Fibroblast of skin of abdomen (primary cell): ENCODE results near the gene FZD7.

ENCODE experiments used
- DNase-seq: peaks from one replicate; pipeline ENCODE4 v3.0.0-alpha.2; 2013

FZD7 gene

GRCh38 chr2:202038471-202039277 is 5.0 kb downstream of the FZD7 start:
- peak; percentile 49 for DNase-seq

- no peak for DNase-seq
These were observed 5.8 kb downstream of the FZD7 start for GRCh38 chr2:202039278-202040078.

- DNase-seq, result no peak
These were observed 6.6 kb downstream of the FZD7 start for GRCh38 chr2:202040079-202040844.

- DNase-seq, result no peak
These were observed 8.8 kb downstream of the FZD7 start for GRCh38 chr2:202042444-202042843.

- no peak for DNase-seq
These were observed 9.8 kb downstream of the FZD7 start for GRCh38 chr2:202043475-202043874.

GRCh38 chr2:202044777-202045176 is 11.1 kb downstream of the FZD7 start:
- DNase-seq, result no peak

GRCh38 chr2:202046572-202046971 is 12.9 kb downstream of the FZD7 start:
- DNase-seq, result no peak

GRCh38 chr2:202049092-202049728 is 15.6 kb downstream of the FZD7 start:
- no peak for DNase-seq

- no peak for DNase-seq
These were observed 16.2 kb downstream of the FZD7 start for GRCh38 chr2:202049840-202050239.

- DNase-seq, result no peak
These were observed 17.0 kb downstream of the FZD7 start for GRCh38 chr2:202050652-202051051.

- peak; percentile 81 for DNase-seq
These were observed 18.0 kb downstream of the FZD7 start for GRCh38 chr2:202051499-202052161.

GRCh38 chr2:202052235-202052634 is 18.6 kb downstream of the FZD7 start:
- DNase-seq, result no peak

- DNase-seq, result no peak
These were observed 21.0 kb downstream of the FZD7 start for GRCh38 chr2:202054679-202055078.

GRCh38 chr2:202056611-202057010 is 23.0 kb downstream of the FZD7 start:
- no peak for DNase-seq

- no peak for DNase-seq
These were observed 26.6 kb downstream of the FZD7 start for GRCh38 chr2:202060218-202060617.

- no peak for DNase-seq
These were observed 28.0 kb downstream of the FZD7 start for GRCh38 chr2:202061695-202062094.

GRCh38 chr2:202064171-202064880 is 30.7 kb downstream of the FZD7 start:
- DNase-seq, result peak; percentile 91

GRCh38 chr2:202064881-202065230 is 31.2 kb downstream of the FZD7 start:
- no peak for DNase-seq

GRCh38 chr2:202065876-202066275 is 32.2 kb downstream of the FZD7 start:
- DNase-seq, result no peak

- no peak for DNase-seq
These were observed 33.2 kb downstream of the FZD7 start for GRCh38 chr2:202066875-202067274.

GRCh38 chr2:202067589-202067988 is 33.9 kb downstream of the FZD7 start:
- no peak for DNase-seq
